Heart left ventricle (tissue), 16 donors: ENCODE data around the gene MAPT. TPM values are rescaled to one million over a fixed set of nuclear protein-coding genes. Genes with fewer than 3 reads are reported as not detected.
A peak's percentile ranks its signal among the peaks of the same experiment; 100 is the strongest.

Experiments
- ATAC-seq, 4 donors: fragments of 200-7000 bp; cut with Tn5 transposase; one replicate each; pipeline ENCODE4 v1.9.1; 2020 to 2022; ENCODE audit warnings: moderate library complexity in 4 of 4, mild to moderate bottlenecking in 3 of 4, moderate number of reproducible peaks in 1 of 4
- DNase-seq, 5 donors: peaks; one replicate each; pipeline ENCODE4 v3.0.0-alpha.2; 2020
- H3K27ac ChIP-seq, 12 donors: fragments of 200-600 bp; sonication (generic) in 4 of 12; one replicate each; pipeline versions ENCODE4 v1.5.0 to v1.8.0; 2016 to 2022; ENCODE audit warnings: mild to moderate bottlenecking in 2 of 12
- H3K27me3 ChIP-seq, 9 donors: fragments of 200-600 bp; sonication (generic) in 2 of 9; one replicate each; pipeline versions ENCODE4 v1.5.1 to v1.8.0; 2016 to 2022; ENCODE audit warnings: mild to moderate bottlenecking in 3 of 9
- H3K36me3 ChIP-seq, 9 donors: fragments of 200-600 bp; sonication (generic) in 2 of 9; one replicate each; pipeline versions ENCODE4 v1.5.0 to v1.8.0; 2018 to 2022; ENCODE audit warnings: mild to moderate bottlenecking in 2 of 9
- H3K4me1 ChIP-seq, 12 donors: fragments of 200-600 bp; sonication (generic) in 4 of 12; one replicate each; pipeline versions ENCODE4 v1.5.0 to v1.8.0; 2016 to 2022; ENCODE audit warnings: mild to moderate bottlenecking in 3 of 12
- H3K4me3 ChIP-seq, 12 donors: fragments of 200-600 bp; sonication (generic) in 4 of 12; one replicate each; pipeline versions ENCODE4 v1.5.0 to v1.8.0; 2017 to 2022; ENCODE audit warnings: mild to moderate bottlenecking in 9 of 12, moderate library complexity in 4 of 12
- H3K9me3 ChIP-seq, 12 donors: fragments of 200-600 bp; sonication (generic) in 4 of 12; one replicate each; pipeline versions ENCODE4 v1.5.0 to v1.8.0; 2016 to 2022; ENCODE audit warnings: mild to moderate bottlenecking in 1 of 12
- POLR2A ChIP-seq, 2 donors: fragments of 450-650 bp; IDR thresholded peaks; one replicate each; pipeline ENCODE4 v1.6.1; 2017; ENCODE audit warnings: antibody characterized with exemption in 2 of 2, mild to moderate bottlenecking in 2 of 2, moderate library complexity in 2 of 2
- WGBS, 4 donors: extraction: QIAGEN DNeasy Blood & Tissue Kit in 2 of 4; methylation state at CpG; one replicate each; pipeline versions ENCODE4 v1.1.5 to v1.1.7; 2013 to 2018; 5-methylcytosine and 5-hydroxymethylcytosine counted together
- intact Hi-C, 10 donors: fragments of 100-400 bp; cut with DNase I; formaldehyde crosslinking; loops; one replicate each; pipeline versions ENCODE4 v1.11.1 to v1.14.2; 2022
- polyA plus RNA-seq, 2 donors: library from polyadenylated mRNA; stranded (reverse); fragments of 200-250 nt; gene quantifications; one replicate each; pipeline ENCODE4 v1.2.3, GENCODE V29; 2013
- total RNA-seq, 9 donors: library from RNA; depleted of rRNA in 2 of 9; stranded (reverse); fragments of >200 nt in 2 of 9; fragmentation: NEBNext Ultra II Directional in 3 of 9; extraction: Animal tissue kit (Norgen Biotek cat#: 25700) in 3 of 9; gene quantifications; one replicate each; pipeline versions ENCODE4 v1.1.0 to v1.2.4, GENCODE V29; 2016 to 2023
- TF ChIP-seq, protein P1 (sequence below), 12 donors: fragments of 200-600 bp; sonication (generic) in 4 of 12; IDR thresholded peaks; one replicate each; pipeline versions ENCODE4 v1.5.0 to v1.8.0; 2018 to 2022; ENCODE audit warnings: antibody characterized with exemption in 12 of 12, mild to moderate bottlenecking in 5 of 12
- donor health status: ischemic (EF 13 %, LVEDD 7.1; RV severe dilation, severe dysfunction).
- donor health status: healthy with polysubstance abuse.
- donor health status: DM: no; HTN: yes; CAD: no.
- donor health status: DM: no; HTN: no; CAD: no.
- donor health status: ischemic (EF 25% LVEDD 6.9; RV normal size, moderate dysfunction).
- donor health status: ischemic (EF 25% LVEDD 5.7; RV mildly dilated, moderate dysfunction).
- donor health status: healthy.
- donor health status: DM: yes; HTN: yes; CAD: no.
- donor health status: ischemic (EF 35%, LVEDD 5.7; RV mildly dilated, moderate dysfunction).
- donor health status: nonischemic (EF 11% LVEDD 7.7; RV severe dilation, severe dysfunction).
- donor health status: DM: yes; HTN: yes; CAD: no.
- donor health status: PGD.
- donor health status: ischemic (EF 29% LVEDD 5.4; RV normal size, mild dysfunction).
- donor health status: nonischemic (EF 23%, LVEDD 6.1; RV moderate dilation, normal function).

The MAPT gene
- total and polyA plus RNA-seq, 11 donors = 2.9 to 70.4 (median 29.3) TPM

DNA sequence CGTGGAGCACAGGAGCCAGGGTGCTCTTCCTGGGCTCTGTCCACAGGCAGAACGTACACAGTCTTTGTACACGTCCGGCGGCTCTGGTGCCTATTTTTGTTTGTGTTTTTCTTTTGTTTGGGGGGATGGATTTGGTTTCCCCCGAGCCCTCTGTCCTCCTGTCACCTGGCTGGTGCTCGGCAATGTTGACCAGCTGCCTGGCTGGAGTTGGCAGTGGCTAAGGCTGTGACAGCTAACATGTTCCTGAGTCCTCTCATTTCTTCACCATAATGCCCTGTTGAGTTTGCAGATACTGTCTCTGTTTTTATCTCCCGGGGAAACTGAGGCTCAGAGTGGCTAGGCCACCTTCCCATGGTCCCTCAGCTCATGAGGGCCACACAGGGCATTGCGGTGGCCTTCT is 25.7 kb downstream of the MAPT start:
- no peak for TF ChIP-seq POLR2A (IDR thresholded peaks at IDR 0.05)
- TF ChIP-seq, protein P1, sequence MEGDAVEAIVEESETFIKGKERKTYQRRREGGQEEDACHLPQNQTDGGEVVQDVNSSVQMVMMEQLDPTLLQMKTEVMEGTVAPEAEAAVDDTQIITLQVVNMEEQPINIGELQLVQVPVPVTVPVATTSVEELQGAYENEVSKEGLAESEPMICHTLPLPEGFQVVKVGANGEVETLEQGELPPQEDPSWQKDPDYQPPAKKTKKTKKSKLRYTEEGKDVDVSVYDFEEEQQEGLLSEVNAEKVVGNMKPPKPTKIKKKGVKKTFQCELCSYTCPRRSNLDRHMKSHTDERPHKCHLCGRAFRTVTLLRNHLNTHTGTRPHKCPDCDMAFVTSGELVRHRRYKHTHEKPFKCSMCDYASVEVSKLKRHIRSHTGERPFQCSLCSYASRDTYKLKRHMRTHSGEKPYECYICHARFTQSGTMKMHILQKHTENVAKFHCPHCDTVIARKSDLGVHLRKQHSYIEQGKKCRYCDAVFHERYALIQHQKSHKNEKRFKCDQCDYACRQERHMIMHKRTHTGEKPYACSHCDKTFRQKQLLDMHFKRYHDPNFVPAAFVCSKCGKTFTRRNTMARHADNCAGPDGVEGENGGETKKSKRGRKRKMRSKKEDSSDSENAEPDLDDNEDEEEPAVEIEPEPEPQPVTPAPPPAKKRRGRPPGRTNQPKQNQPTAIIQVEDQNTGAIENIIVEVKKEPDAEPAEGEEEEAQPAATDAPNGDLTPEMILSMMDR (IDR thresholded peaks at IDR 0.05) = no peak
- Histone ChIP-seq H3K4me1 (peaks cover 0 to 17% (median 0%) of the 10 kb centered on the region in 12 donors), H3K27me3 (no peaks in the 10 kb centered on the region), H3K4me3 (no peak overlapping the region), H3K27ac (no peak overlapping the region), H3K9me3 (no peaks in the 10 kb centered on the region), H3K36me3 (no peaks in the 10 kb centered on the region)
- intact Hi-C loops = no loop called here
- DNase-seq = no peak
- ATAC-seq = no peak
- 61 to 83% (median 69%) methylated on average over 9 of the region's 9 CpGs for WGBS, 4 donors

DNA sequence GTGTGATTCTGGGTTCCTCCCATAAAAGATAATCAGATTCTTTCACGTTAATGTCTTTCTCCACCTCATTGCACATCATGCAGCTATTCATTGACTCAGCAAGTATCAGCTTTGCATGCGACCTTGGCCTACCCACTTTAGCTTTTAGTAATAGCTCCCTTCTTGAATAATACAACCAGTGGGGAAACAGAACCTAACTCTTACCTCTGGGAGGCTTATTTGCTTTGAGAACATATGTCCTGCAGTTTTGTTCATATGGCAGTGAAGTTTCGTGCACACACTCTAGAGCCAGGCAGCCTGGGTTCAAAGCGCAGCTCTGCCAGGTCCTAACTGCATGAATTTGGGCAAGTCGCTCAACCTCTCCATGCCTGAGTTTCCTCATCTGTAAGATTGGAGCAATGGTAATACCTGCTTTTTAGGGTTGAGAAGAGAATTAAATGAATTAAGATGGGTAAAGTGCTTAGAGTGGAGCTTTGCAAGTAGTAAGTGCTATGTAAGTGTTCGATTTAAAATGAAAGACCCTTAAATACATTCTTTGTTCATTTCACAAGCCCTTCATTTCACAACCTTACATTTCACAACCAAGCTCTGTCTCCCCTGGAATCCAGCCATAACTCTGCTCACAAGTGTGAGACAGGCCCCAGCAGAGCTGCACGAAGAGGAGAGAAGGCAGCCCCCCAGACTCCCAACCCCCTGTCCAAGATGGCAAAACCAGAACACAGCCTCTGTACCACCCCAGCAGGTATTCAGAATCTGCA is 29.3 kb downstream of the MAPT start:
- intact Hi-C loops = no loop called here
- ATAC-seq (no peak), DNase-seq (no peak)
- 72 to 86% (median 77%) methylated on average over 7 of the region's 7 CpGs for WGBS, 4 donors
- Histone ChIP-seq H3K36me3 (peaks cover 0 to 3% (median 0%) of the 10 kb centered on the region in 9 donors), H3K4me1 (peaks cover 0 to 17% (median 0%) of the 10 kb centered on the region in 12 donors), H3K27me3 (no peaks in the 10 kb centered on the region), H3K27ac (no peak overlapping the region), H3K9me3 (peaks cover 0 to 12% (median 8%) of the 10 kb centered on the region in 12 donors), H3K4me3 (no peak overlapping the region)
- no peak for TF ChIP-seq POLR2A (IDR thresholded peaks at IDR 0.05)
- TF ChIP-seq, protein P1 (IDR thresholded peaks at IDR 0.05) = no peak

DNA sequence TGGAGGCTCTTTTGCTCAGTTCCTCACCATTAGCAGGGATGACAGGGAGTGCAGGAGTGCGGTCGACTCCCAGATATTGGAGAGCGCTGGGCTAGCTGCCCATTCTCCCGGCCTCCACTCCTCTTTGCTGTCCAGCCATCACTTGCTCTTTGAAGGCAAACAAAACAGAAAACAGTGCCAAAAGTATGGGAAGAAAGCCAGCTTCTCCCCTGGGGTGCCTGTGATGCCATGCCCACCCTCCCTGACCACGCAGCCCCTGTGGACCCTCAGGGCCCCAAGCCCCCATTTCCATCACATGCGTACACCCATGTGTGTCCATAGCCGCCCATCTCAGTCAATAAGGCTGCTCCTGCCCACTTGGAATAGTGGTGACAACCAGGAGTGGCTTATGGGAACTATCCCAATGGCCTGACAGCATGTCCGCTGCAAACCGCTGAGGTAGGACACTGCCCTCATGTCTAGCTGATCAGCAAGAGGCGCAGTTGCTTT is 30.0 kb downstream of the MAPT start:
- H3K4me3 ChIP-seq = no peak overlapping the region
- intact Hi-C loops = no loop called here
- H3K36me3 ChIP-seq = peaks cover 0 to 3% (median 0%) of the 10 kb centered on the region in 9 donors
- H3K9me3 ChIP-seq = peaks cover 0 to 16% (median 11%) of the 10 kb centered on the region in 12 donors
- ATAC-seq (peak in 1 of 4 donors; percentile 20), DNase-seq (no peak)
- H3K27me3 ChIP-seq = no peaks in the 10 kb centered on the region
- no peak overlapping the region for H3K27ac ChIP-seq
- TF ChIP-seq, protein P1 (IDR thresholded peaks at IDR 0.05) = no peak
- no peak for TF ChIP-seq POLR2A (IDR thresholded peaks at IDR 0.05)
- WGBS, 4 donors = 73 to 86% (median 86%) methylated on average over 9 to 10 of the region's 10 CpGs
- peaks cover 0 to 16% (median 0%) of the 10 kb centered on the region in 12 donors for H3K4me1 ChIP-seq

DNA sequence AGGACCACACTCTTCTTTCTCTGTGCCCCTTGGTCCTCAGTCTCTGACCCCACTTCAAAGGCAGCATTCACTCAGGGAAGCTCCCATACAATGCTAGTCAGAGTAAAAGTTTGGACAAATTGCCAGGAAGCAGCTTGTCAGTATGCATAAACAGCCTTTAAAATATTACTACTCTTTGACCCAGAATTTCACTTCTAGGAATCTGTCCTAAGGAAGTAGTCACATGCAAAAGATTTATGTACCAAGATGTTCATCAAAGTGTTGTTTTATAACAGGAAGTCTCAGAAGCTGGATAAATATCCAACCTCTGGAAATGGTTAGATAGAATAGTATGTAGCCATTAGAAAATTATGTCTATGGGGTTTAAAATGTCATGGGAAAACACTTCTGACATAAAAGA is 31.0 kb downstream of the MAPT start:
- Histone ChIP-seq H3K9me3 (peaks cover 0 to 17% (median 11%) of the 10 kb centered on the region in 12 donors), H3K27ac (no peak overlapping the region), H3K27me3 (no peaks in the 10 kb centered on the region), H3K4me3 (no peak overlapping the region), H3K36me3 (peaks cover 0 to 3% (median 0%) of the 10 kb centered on the region in 9 donors), H3K4me1 (peaks cover 0 to 7% (median 0%) of the 10 kb centered on the region in 12 donors)
- TF ChIP-seq, protein P1 (IDR thresholded peaks at IDR 0.05) = no peak
- TF ChIP-seq POLR2A (IDR thresholded peaks at IDR 0.05) = no peak
- ATAC-seq (no peak), DNase-seq (no peak)
- intact Hi-C loops = no loop called here
